Calu3 (cell line): Measurements from ENCODE around the gene B4GALNT3. TPM values are rescaled to one million over a fixed set of nuclear protein-coding genes. Genes with fewer than 3 reads are reported as not detected.

ENCODE experiments used
- BruUV-seq: library from RNA; stranded (reverse); fragments of 400-500 nt; replicated peaks from 2 replicates; lab custom pipeline; 2021; lab: Mats Ljungman, UMichigan
- CTCF ChIA-PET: fragments of 300-600 bp; sonication (Branson Sonifier 250); formaldehyde crosslinking; loops from one replicate; lab custom pipeline; 2022; ENCODE audit warnings: antibody characterized with exemption; lab: Charles Lee
- DNase-seq: peaks from one replicate; pipeline ENCODE4 v3.0.0; 2022
- H3K27ac Mint-ChIP-seq: one replicate; pipeline ENCODE4 v1.8.0; 2022; ENCODE audit warnings: mixed read lengths; ENCODE audit not compliant: unreplicated experiment
- H3K27me3 Mint-ChIP-seq: one replicate; pipeline ENCODE4 v1.8.0; 2022; ENCODE audit warnings: mixed read lengths; ENCODE audit not compliant: unreplicated experiment
- H3K36me3 Mint-ChIP-seq: one replicate; pipeline ENCODE4 v1.8.0; 2022; ENCODE audit warnings: mild to moderate bottlenecking, moderate library complexity, mixed read lengths; ENCODE audit not compliant: insufficient read depth, unreplicated experiment
- H3K4me1 Mint-ChIP-seq: one replicate; pipeline ENCODE4 v1.8.0; 2022; ENCODE audit warnings: mild to moderate bottlenecking, low read depth, mixed read lengths; ENCODE audit not compliant: unreplicated experiment
- H3K4me3 Mint-ChIP-seq: one replicate; pipeline ENCODE4 v1.8.0; 2022; ENCODE audit warnings: mild to moderate bottlenecking, low read depth, moderate library complexity, mixed read lengths; ENCODE audit not compliant: unreplicated experiment
- H3K9me3 Mint-ChIP-seq: one replicate; pipeline ENCODE4 v1.8.0; 2022; ENCODE audit warnings: low read depth, mixed read lengths; ENCODE audit not compliant: unreplicated experiment
- intact Hi-C: fragments of 100-400 bp; cut with micrococcal nuclease; formaldehyde crosslinking; loops from one replicate; pipeline ENCODE4 v1.10.0; 2022; ENCODE audit not compliant: unreplicated experiment
- total RNA-seq: library from RNA; stranded (reverse); gene quantifications from 2 replicates; pipeline ENCODE4 v1.2.3, GENCODE V29; 2022
- TF ChIP-seq, protein P1 (sequence below): fragments of 200-600 bp; IDR thresholded peaks from one replicate; pipeline ENCODE4 v1.8.0; 2022; ENCODE audit warnings: antibody characterized with exemption; ENCODE audit not compliant: unreplicated experiment

B4GALNT3 gene
- total RNA-seq, 1 experiment from 2014 or later = 19.3 TPM

- CTCF ChIA-PET = no interaction called here
- H3K4me1 Mint-ChIP-seq = peaks cover 13% of the 10 kb centered on the region
- no peak for DNase-seq
- no peak overlapping the region for H3K4me3 Mint-ChIP-seq
- intact Hi-C loops = no loop called here
- peaks cover 21% of the 10 kb centered on the region for H3K27me3 Mint-ChIP-seq
- no peak overlapping the region for H3K27ac Mint-ChIP-seq
- no TSS peak for BruUV-seq
- TF ChIP-seq, protein P1, sequence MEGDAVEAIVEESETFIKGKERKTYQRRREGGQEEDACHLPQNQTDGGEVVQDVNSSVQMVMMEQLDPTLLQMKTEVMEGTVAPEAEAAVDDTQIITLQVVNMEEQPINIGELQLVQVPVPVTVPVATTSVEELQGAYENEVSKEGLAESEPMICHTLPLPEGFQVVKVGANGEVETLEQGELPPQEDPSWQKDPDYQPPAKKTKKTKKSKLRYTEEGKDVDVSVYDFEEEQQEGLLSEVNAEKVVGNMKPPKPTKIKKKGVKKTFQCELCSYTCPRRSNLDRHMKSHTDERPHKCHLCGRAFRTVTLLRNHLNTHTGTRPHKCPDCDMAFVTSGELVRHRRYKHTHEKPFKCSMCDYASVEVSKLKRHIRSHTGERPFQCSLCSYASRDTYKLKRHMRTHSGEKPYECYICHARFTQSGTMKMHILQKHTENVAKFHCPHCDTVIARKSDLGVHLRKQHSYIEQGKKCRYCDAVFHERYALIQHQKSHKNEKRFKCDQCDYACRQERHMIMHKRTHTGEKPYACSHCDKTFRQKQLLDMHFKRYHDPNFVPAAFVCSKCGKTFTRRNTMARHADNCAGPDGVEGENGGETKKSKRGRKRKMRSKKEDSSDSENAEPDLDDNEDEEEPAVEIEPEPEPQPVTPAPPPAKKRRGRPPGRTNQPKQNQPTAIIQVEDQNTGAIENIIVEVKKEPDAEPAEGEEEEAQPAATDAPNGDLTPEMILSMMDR = no peak
- no peaks in the 10 kb centered on the region for H3K36me3 Mint-ChIP-seq
- no peaks in the 10 kb centered on the region for H3K9me3 Mint-ChIP-seq
These were observed 89.8 kb downstream of the B4GALNT3 start for GRCh38 chr12:549476-550082.

DNA sequence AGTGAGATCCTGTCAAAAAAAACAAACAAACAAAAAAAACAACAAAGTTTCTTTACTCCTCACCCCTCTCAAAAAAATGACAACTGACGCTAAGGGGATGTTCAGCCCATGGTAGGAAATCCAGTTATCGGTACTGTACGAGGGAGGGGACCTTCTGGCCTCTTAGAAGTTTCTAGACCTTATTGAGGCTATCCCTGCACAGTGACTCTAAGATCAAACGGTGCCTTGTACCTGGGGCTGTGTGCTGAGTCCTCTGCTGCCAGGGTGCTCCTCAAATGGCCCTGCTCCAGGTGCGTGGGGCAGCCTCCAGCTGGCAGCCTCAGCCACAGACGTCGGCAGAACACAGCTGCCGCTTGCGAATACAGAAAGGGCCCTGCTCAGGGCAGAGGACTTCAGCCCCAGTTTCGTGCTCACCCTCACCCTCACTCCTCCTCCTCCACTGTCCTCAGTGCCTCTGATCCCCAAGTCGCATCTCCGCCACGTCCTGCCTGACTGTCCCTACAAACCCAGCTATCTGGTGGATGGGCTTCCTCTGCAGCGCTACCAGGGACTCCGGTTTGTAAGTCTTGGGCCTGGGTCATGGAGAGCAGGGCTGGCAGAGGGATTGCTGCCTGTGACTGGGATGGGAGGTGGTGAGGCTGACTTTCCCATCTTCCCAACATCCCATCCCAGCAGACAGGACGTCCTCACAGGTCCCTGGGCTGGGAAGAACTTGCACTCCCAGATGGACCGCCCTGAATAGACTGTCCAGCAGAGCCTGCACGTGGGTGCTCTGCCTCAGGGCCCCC is 90.9 kb downstream of the B4GALNT3 start:
- TF ChIP-seq, protein P1 = no peak
- H3K27ac Mint-ChIP-seq = no peak overlapping the region
- BruUV-seq = no TSS peak
- intact Hi-C loops = no loop called here
- H3K27me3 Mint-ChIP-seq = peaks cover 13% of the 10 kb centered on the region
- CTCF ChIA-PET = no interaction called here
- H3K9me3 Mint-ChIP-seq = no peaks in the 10 kb centered on the region
- H3K4me3 Mint-ChIP-seq = no peak overlapping the region
- no peak for DNase-seq
- no peaks in the 10 kb centered on the region for H3K36me3 Mint-ChIP-seq
- peaks cover 13% of the 10 kb centered on the region for H3K4me1 Mint-ChIP-seq

DNA sequence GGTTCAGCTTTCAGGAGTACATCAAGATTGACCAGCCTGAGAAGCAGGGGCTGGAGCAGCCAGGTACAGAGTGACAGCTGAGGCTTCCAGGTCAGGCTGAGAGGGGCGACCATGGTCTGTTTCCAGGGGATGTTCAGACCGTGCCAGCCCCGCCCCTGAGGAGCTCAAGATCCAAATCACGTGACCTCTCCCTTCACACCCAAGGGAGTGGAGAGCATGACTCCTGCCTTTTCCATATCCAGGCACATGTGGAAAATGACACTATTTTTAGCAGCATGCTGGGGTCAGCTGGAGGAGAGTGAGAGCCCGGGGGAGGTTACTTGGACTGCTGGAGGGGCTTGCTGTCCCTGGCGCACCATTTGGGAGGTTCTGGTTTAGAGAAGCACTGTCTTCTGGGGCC is 92.7 kb downstream of the B4GALNT3 start:
- BruUV-seq = no TSS peak
- no peaks in the 10 kb centered on the region for H3K36me3 Mint-ChIP-seq
- no peaks in the 10 kb centered on the region for H3K4me1 Mint-ChIP-seq
- CTCF ChIA-PET = no interaction called here
- no peaks in the 10 kb centered on the region for H3K9me3 Mint-ChIP-seq
- H3K27me3 Mint-ChIP-seq = no peaks in the 10 kb centered on the region
- H3K4me3 Mint-ChIP-seq = no peak overlapping the region
- intact Hi-C loops = no loop called here
- no peak for DNase-seq
- TF ChIP-seq, protein P1 = no peak
- no peak overlapping the region for H3K27ac Mint-ChIP-seq

DNA sequence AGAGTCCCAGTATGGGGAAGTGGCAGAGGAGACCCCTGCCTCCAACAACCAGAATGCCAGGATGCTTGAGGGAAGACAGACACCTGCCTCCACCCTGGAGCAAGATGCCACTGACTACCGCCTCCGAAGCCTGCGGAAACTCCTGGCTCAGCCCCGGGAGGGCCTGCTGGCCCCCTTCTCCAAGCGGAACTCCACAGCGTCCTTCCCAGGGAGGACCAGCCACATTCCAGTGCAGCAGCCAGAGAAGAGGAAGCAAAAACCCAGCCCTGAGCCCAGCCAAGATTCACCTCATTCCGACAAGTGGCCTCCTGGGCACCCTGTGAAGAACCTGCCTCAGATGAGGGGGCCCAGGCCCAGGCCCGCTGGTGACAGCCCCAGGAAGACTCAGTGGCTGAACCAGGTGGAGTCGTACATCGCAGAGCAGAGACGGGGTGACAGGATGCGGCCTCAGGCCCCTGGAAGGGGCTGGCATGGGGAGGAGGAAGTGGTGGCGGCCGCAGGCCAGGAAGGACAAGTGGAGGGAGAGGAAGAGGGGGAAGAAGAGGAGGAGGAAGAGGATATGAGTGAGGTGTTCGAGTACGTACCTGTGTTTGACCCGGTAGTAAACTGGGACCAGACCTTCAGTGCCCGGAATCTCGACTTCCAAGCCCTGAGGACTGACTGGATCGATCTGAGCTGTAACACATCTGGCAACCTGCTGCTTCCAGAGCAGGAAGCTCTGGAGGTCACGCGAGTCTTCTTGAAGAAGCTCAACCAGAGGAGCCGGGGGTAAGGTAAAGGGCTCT is 93.7 kb downstream of the B4GALNT3 start:
- Mint-ChIP-seq H3K4me3 (no peak overlapping the region), H3K27ac (no peak overlapping the region), H3K4me1 (no peaks in the 10 kb centered on the region), H3K27me3 (peaks cover under 1% of the 10 kb centered on the region), H3K36me3 (no peaks in the 10 kb centered on the region), H3K9me3 (no peaks in the 10 kb centered on the region)
- no peak for DNase-seq
- intact Hi-C loops = no loop called here
- no TSS peak for BruUV-seq
- CTCF ChIA-PET = no interaction called here
- TF ChIP-seq, protein P1 = no peak
